Keratinocyte (primary cell): Measurements from ENCODE around the gene SKI. TPM values are rescaled to one million over a fixed set of nuclear protein-coding genes. Genes with fewer than 3 reads are reported as not detected.

ENCODE experiments used
- DNase-seq: peaks from one replicate; pipeline ENCODE4 v3.0.0-alpha.2; 2011; ENCODE audit warnings: low read depth, missing footprints, low spot score
- FAIRE-seq: peaks from 2 replicates; lab custom pipeline; 2011; peaks lifted over from hg19 to GRCh38; lab: Jason Lieb, UNC
- H2AFZ ChIP-seq: 2 replicates; pipeline ENCODE4 v1.6.0; 2012; ENCODE audit warnings: low read length, control low read depth, inconsistent platforms; ENCODE audit not compliant: control insufficient read depth
- H3K27ac ChIP-seq: 2 replicates; pipeline ENCODE4 v1.5.1; 2011; ENCODE audit warnings: low read length; ENCODE audit not compliant: control insufficient read depth, insufficient read depth
- H3K27me3 ChIP-seq: 3 replicates; pipeline ENCODE4 v1.6.0; 2011; ENCODE audit warnings: low read length; ENCODE audit not compliant: control insufficient read depth, insufficient read depth; ENCODE audit errors: extremely low read depth
- H3K36me3 ChIP-seq, 2 experiments: 2 replicates in 1 of 2; 3 replicates in 1 of 2; pipeline ENCODE4 v1.5.1; 2011; ENCODE audit warnings: low read length in 2 of 2, mild to moderate bottlenecking in 1 of 2; ENCODE audit not compliant: control insufficient read depth in 2 of 2, insufficient read depth in 2 of 2; ENCODE audit errors: extremely low read depth in 1 of 2
- H3K4me1 ChIP-seq: 3 replicates; pipeline ENCODE4 v1.5.1; 2011; ENCODE audit warnings: low read length; ENCODE audit not compliant: control insufficient read depth, insufficient read depth; ENCODE audit errors: extremely low read depth
- H3K4me2 ChIP-seq: 3 replicates; pipeline ENCODE4 v1.6.0; 2011; ENCODE audit warnings: low read depth, low read length; ENCODE audit not compliant: control insufficient read depth, insufficient read depth; ENCODE audit errors: extremely low read depth
- H3K4me3 ChIP-seq, 3 experiments: fragments of 200-600 bp in 1 of 3; sonication (generic) in 1 of 3; 2 replicates in 2 of 3; 3 replicates in 1 of 3; pipeline ENCODE4 v1.5.1; 2011 to 2016; ENCODE audit warnings: low read length in 3 of 3, mild to moderate bottlenecking in 3 of 3, control low read depth in 2 of 3, inconsistent platforms in 1 of 3, low read depth in 1 of 3, mixed read lengths in 1 of 3, mixed run types in 1 of 3, moderate library complexity in 1 of 3; ENCODE audit not compliant: control insufficient read depth in 2 of 3, insufficient read depth in 2 of 3; ENCODE audit errors: extremely low read depth in 1 of 3
- H3K79me2 ChIP-seq: 2 replicates; pipeline ENCODE4 v1.6.0; 2012; ENCODE audit warnings: low read length; ENCODE audit not compliant: control insufficient read depth, insufficient read depth
- H3K9ac ChIP-seq: 3 replicates; pipeline ENCODE4 v1.6.0; 2011; ENCODE audit warnings: low read length; ENCODE audit not compliant: control insufficient read depth, insufficient read depth; ENCODE audit errors: extremely low read depth
- H3K9me1 ChIP-seq: 3 replicates; pipeline ENCODE4 v1.6.0; 2011; ENCODE audit warnings: low read length; ENCODE audit not compliant: control insufficient read depth, insufficient read depth; ENCODE audit errors: extremely low read depth
- H3K9me3 ChIP-seq: 2 replicates; pipeline ENCODE4 v1.5.1; 2012; ENCODE audit warnings: low read depth, low read length; ENCODE audit not compliant: control insufficient read depth
- H4K20me1 ChIP-seq: 3 replicates; pipeline ENCODE4 v1.6.0; 2011; ENCODE audit warnings: low read length; ENCODE audit not compliant: control insufficient read depth, insufficient read depth; ENCODE audit errors: extremely low read depth
- CTCF ChIP-seq, 3 experiments: IDR thresholded peaks in 1 of 3; conservative IDR thresholded peaks in 1 of 3; optimal IDR thresholded peaks in 1 of 3; 2 replicates in 2 of 3; 3 replicates in 1 of 3; pipeline versions ENCODE3 to v1.5.1; 2011; ENCODE audit warnings: low read length in 3 of 3, mild to moderate bottlenecking in 3 of 3, moderate library complexity in 2 of 3, control low read depth in 1 of 3, inconsistent platforms in 1 of 3; ENCODE audit not compliant: insufficient read depth in 2 of 3; ENCODE audit errors: extremely low read depth in 1 of 3
- EZH2 ChIP-seq: IDR thresholded peaks from one replicate; pipeline ENCODE4 v1.6.1; 2012; ENCODE audit warnings: inconsistent platforms, mild to moderate bottlenecking, low read length, moderate library complexity
- dilution Hi-C: fragments of 300-500 bp; cut with MboI; formaldehyde crosslinking; loops from one replicate; pipeline ENCODE4 v1.7.0; 2020; ENCODE audit warnings: low sequenced_read_pairs; ENCODE audit not compliant: extremely low pct_ligation_motif_present
- polyA plus RNA-seq, 5 experiments: library from polyadenylated mRNA; depleted of rRNA in 3 of 5; stranded (reverse) in 3 of 5; stranded (forward) in 1 of 5; unstranded in 1 of 5; fragments of >200 nt; gene quantifications; 1 replicate in 1 of 5; 2 replicates in 3 of 5; 3 replicates in 1 of 5; pipeline versions ENCODE4 v1.2.1 to v1.2.3, GENCODE V29; 2011 to 2012; ENCODE audit warnings: missing spikeins in 2 of 5, low read depth in 1 of 5, low replicate concordance in 1 of 5

The SKI gene
- polyA plus RNA-seq, 1 donor (not counting 4 experiments of a cell fraction or from before 2014, with no cell fraction given): 4.8 TPM

DNA sequence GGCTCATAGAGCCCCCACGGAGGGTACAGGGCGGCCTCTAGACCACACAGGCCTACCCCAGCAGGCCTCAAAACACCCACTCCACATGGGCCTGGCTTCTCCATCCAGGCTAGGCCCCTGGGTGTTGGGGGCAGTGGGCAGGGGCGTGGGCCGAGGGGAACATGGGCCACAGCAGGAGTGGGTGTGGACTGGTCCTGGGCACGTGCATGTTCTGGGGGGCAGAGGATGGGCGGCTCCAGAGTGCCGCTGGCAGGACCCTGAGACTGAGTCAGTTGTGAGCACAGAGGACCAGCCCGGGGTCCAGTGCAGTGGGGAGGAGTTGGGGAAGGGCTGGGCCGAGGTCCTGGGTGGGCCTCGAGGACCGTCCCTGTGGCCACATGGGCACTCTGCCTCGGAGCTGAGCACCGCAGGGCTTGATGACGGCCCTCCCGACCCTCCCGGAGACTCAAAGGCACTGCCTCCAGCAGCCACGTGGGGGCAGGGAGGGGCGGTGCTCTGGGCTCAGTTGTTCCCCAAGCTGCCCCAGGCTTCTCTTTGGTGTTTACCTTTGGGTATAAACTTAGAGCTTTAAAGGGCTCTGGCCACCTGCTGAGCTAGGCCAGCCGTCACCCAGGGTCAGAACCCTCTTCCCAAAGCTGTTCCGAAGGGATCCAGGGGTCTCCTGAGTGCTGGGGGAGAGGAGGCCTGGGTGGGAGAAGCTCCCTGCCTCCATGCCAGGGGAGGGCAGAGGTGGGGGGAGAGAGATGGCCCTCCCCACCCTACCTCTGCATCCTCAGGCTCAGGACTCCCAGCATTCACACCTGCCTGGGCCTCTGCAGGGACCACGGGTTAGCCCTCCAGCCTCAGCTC is 83.3 kb downstream of the SKI start:
- Histone ChIP-seq H3K79me2 (no peaks in the 10 kb centered on the region), H3K4me1 (no peaks in the 10 kb centered on the region), H3K9me3 (no peaks in the 10 kb centered on the region), H3K9me1 (no peaks in the 10 kb centered on the region), H3K4me2 (no peak overlapping the region), H3K9ac (no peak overlapping the region), H4K20me1 (no peaks in the 10 kb centered on the region), H3K36me3 (peaks cover 3 to 13% of the 10 kb centered on the region in 2 experiments), H2AFZ (no peak overlapping the region), H3K4me3 (no peak overlapping the region), H3K27me3 (no peaks in the 10 kb centered on the region), H3K27ac (no peak overlapping the region)
- no peak for DNase-seq
- dilution Hi-C loops: no loop called here
- peak; percentile 19 to 46 (median 38) for TF ChIP-seq CTCF (optimal IDR thresholded peaks at IDR 0.05 in 1 of 3, IDR thresholded peaks at IDR 0.05 in 1 of 3, conservative IDR thresholded peaks at IDR 0.05 in 1 of 3; ENCODE audit: extremely low read depth in 1 of 3, insufficient read depth in 2 of 3, low read length in 3 of 3)
- TF ChIP-seq EZH2: no peak
- FAIRE-seq: no peak

GRCh38 chr1:2312160-2312514 is 84.0 kb downstream of the SKI start:
- DNase-seq (no peak), FAIRE-seq (no peak)
- Histone ChIP-seq H3K4me1 (no peaks in the 10 kb centered on the region), H3K36me3 (peaks cover 3 to 12% of the 10 kb centered on the region in 2 experiments), H4K20me1 (no peaks in the 10 kb centered on the region), H3K27ac (no peak overlapping the region), H3K27me3 (no peaks in the 10 kb centered on the region), H3K9me1 (no peaks in the 10 kb centered on the region), H3K4me2 (no peak overlapping the region), H3K9me3 (no peaks in the 10 kb centered on the region), H3K9ac (no peak overlapping the region), H3K4me3 (no peak overlapping the region), H2AFZ (no peak overlapping the region), H3K79me2 (no peaks in the 10 kb centered on the region)
- no peak for TF ChIP-seq EZH2
- TF ChIP-seq CTCF (optimal IDR thresholded peaks at IDR 0.05 in 1 of 3, IDR thresholded peaks at IDR 0.05 in 1 of 3, conservative IDR thresholded peaks at IDR 0.05 in 1 of 3; ENCODE audit: extremely low read depth in 1 of 3, insufficient read depth in 2 of 3, low read length in 3 of 3): no peak
- dilution Hi-C loops: no loop called here
